Fibroblast of the aortic adventitia (primary cell): Measurements from ENCODE around the gene CYSTM1. TPM values are rescaled to one million over a fixed set of nuclear protein-coding genes. Genes with fewer than 3 reads are reported as not detected.

Source experiments
- DNase-seq: peaks from one replicate; pipeline ENCODE4 v3.0.0-alpha.2; 2010; ENCODE audit warnings: low read depth
- H3K4me3 ChIP-seq: 2 replicates; pipeline ENCODE4 v1.5.1; 2011; ENCODE audit warnings: low read depth, mild to moderate bottlenecking, control low read depth, low read length, moderate library complexity
- CTCF ChIP-seq: IDR thresholded peaks from 2 replicates; pipeline ENCODE4 v1.5.1; 2011; ENCODE audit warnings: mild to moderate bottlenecking, low read length, control low read depth, inconsistent platforms; ENCODE audit not compliant: insufficient read depth
- total RNA-seq: library from RNA; depleted of rRNA; stranded (reverse); fragments of >200 nt; gene quantifications from 2 replicates; pipeline ENCODE4 v1.2.3, GENCODE V29; 2012; ENCODE audit warnings: low replicate concordance

The CYSTM1 gene
- total RNA-seq, 1 donor = 43.4 TPM

- H3K4me3 ChIP-seq = peak overlapping the region; percentile 86
- TF ChIP-seq CTCF = peak; percentile 48
- peak; percentile 65 for DNase-seq
Observed at GRCh38 chr5:140175367-140176030, 511 bp downstream of the CYSTM1 start.

- no peak for DNase-seq
- H3K4me3 ChIP-seq = peak overlapping the region; percentile 86
- TF ChIP-seq CTCF = no peak
Observed at GRCh38 chr5:140176031-140176387, 1.0 kb downstream of the CYSTM1 start.

- no peak overlapping the region for H3K4me3 ChIP-seq
- TF ChIP-seq CTCF = no peak
- DNase-seq = no peak
Observed at GRCh38 chr5:140178086-140178410, 3.1 kb downstream of the CYSTM1 start.

GRCh38 chr5:140178482-140179116 lies 3.6 kb downstream of the CYSTM1 start:
- no peak for TF ChIP-seq CTCF
- DNase-seq = no peak
- H3K4me3 ChIP-seq = no peak overlapping the region

- DNase-seq = no peak
- no peak overlapping the region for H3K4me3 ChIP-seq
- no peak for TF ChIP-seq CTCF
Observed at GRCh38 chr5:140181002-140181483, 6.1 kb downstream of the CYSTM1 start.

GRCh38 chr5:140181525-140181924 lies 6.5 kb downstream of the CYSTM1 start:
- TF ChIP-seq CTCF = no peak
- no peak overlapping the region for H3K4me3 ChIP-seq
- DNase-seq = no peak
